Measurements from ENCODE around the gene MFSD6. TPM values are rescaled to one million over a fixed set of nuclear protein-coding genes. Genes with fewer than 3 reads are reported as not detected.

Gene MFSD6
- total RNA-seq, 1 experiment from 2014 or later, result 0.53 TPM

GRCh38 chr2:190446750-190447516 lies 38.8 kb downstream of the MFSD6 start:
- H3K27me3 ChIP-seq, result no peaks in the 10 kb centered on the region
- no peaks in the 10 kb centered on the region for H3K9me3 ChIP-seq
- DNase-seq, result no peak
- no peaks in the 10 kb centered on the region for H3K36me3 ChIP-seq
- H3K4me3 ChIP-seq, result no peak overlapping the region

- H3K36me3 ChIP-seq, result no peaks in the 10 kb centered on the region
- no peak for DNase-seq
- H3K4me3 ChIP-seq, result no peak overlapping the region
- no peaks in the 10 kb centered on the region for H3K9me3 ChIP-seq
- no peaks in the 10 kb centered on the region for H3K27me3 ChIP-seq
Observed at GRCh38 chr2:190447766-190448165, 39.6 kb downstream of the MFSD6 start.

DNA sequence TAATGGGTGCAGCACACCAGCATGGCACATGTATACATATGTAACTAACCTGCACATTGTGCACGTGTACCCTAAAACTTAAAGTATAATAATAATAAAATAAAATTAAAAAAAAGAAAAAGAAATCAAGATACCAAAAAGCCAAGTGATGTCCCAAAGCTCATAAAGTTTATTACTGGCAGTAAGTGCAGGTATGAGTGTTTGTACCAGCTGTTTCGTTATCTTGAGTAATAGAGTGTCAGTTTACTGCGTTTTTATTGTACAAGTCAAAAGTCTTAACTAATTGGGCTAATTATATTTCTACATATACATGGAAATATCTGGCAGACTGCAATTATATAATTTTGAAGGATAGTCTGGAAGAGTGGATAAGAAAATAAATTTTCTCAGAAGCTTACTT lies 41.8 kb downstream of the MFSD6 start:
- Histone ChIP-seq H3K27me3 (no peaks in the 10 kb centered on the region), H3K9me3 (no peaks in the 10 kb centered on the region), H3K4me3 (no peak overlapping the region), H3K36me3 (no peaks in the 10 kb centered on the region)
- no peak for DNase-seq

- DNase-seq, result no peak
- Histone ChIP-seq H3K4me3 (no peak overlapping the region), H3K36me3 (no peaks in the 10 kb centered on the region), H3K27me3 (no peaks in the 10 kb centered on the region), H3K9me3 (no peaks in the 10 kb centered on the region)
Observed at GRCh38 chr2:190450363-190450762, 42.2 kb downstream of the MFSD6 start.

GRCh38 chr2:190451561-190452176 lies 43.5 kb downstream of the MFSD6 start:
- Histone ChIP-seq H3K4me3 (no peak overlapping the region), H3K9me3 (no peaks in the 10 kb centered on the region), H3K36me3 (no peaks in the 10 kb centered on the region), H3K27me3 (no peaks in the 10 kb centered on the region)
- DNase-seq, result no peak

DNA sequence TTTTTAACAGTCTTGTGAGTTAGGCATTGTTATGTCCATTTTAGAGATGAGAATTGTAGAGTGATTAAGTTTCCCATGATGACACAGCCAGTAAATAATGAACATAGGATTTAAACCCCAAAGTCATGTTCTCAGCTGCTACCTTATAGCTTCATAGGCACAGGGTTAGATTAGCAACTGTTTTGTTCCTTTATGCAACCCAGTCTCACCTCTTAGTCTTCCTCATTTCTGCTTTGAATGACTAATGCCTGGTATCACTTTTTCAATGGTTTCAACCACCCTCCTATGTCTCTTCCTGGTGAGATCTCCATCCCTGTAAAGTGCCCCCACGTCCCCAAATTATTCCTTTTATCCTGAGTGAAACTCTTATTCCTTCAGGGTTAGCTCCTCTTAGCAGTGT lies 44.3 kb downstream of the MFSD6 start:
- Histone ChIP-seq H3K9me3 (no peaks in the 10 kb centered on the region), H3K4me3 (no peak overlapping the region), H3K36me3 (no peaks in the 10 kb centered on the region), H3K27me3 (no peaks in the 10 kb centered on the region)
- DNase-seq, result no peak

- Histone ChIP-seq H3K27me3 (no peaks in the 10 kb centered on the region), H3K4me3 (no peak overlapping the region), H3K36me3 (no peaks in the 10 kb centered on the region), H3K9me3 (no peaks in the 10 kb centered on the region)
- no peak for DNase-seq
Observed at GRCh38 chr2:190454795-190455194, 46.6 kb downstream of the MFSD6 start.

- H3K4me3 ChIP-seq, result no peak overlapping the region
- DNase-seq, result no peak
- no peaks in the 10 kb centered on the region for H3K36me3 ChIP-seq
- no peaks in the 10 kb centered on the region for H3K27me3 ChIP-seq
- H3K9me3 ChIP-seq, result no peaks in the 10 kb centered on the region
Observed at GRCh38 chr2:190455358-190456095, 47.4 kb downstream of the MFSD6 start.

GRCh38 chr2:190456833-190457232 lies 48.7 kb downstream of the MFSD6 start:
- H3K27me3 ChIP-seq, result no peaks in the 10 kb centered on the region
- H3K9me3 ChIP-seq, result no peaks in the 10 kb centered on the region
- DNase-seq, result no peak
- no peaks in the 10 kb centered on the region for H3K36me3 ChIP-seq
- H3K4me3 ChIP-seq, result no peak overlapping the region

- Histone ChIP-seq H3K36me3 (no peaks in the 10 kb centered on the region), H3K27me3 (no peaks in the 10 kb centered on the region), H3K9me3 (no peaks in the 10 kb centered on the region), H3K4me3 (no peak overlapping the region)
- DNase-seq, result no peak
Observed at GRCh38 chr2:190457256-190457655, 49.1 kb downstream of the MFSD6 start.

- Histone ChIP-seq H3K27me3 (no peaks in the 10 kb centered on the region), H3K4me3 (no peak overlapping the region), H3K36me3 (no peaks in the 10 kb centered on the region), H3K9me3 (no peaks in the 10 kb centered on the region)
- no peak for DNase-seq
Observed at GRCh38 chr2:190458352-190459107, 50.4 kb downstream of the MFSD6 start.

GRCh38 chr2:190459881-190460280 lies 51.7 kb downstream of the MFSD6 start:
- no peak for DNase-seq
- H3K4me3 ChIP-seq, result no peak overlapping the region
- H3K36me3 ChIP-seq, result no peaks in the 10 kb centered on the region
- H3K9me3 ChIP-seq, result no peaks in the 10 kb centered on the region
- no peaks in the 10 kb centered on the region for H3K27me3 ChIP-seq

GRCh38 chr2:190460487-190460886 lies 52.3 kb downstream of the MFSD6 start:
- DNase-seq, result no peak
- no peak overlapping the region for H3K4me3 ChIP-seq
- no peaks in the 10 kb centered on the region for H3K36me3 ChIP-seq
- H3K9me3 ChIP-seq, result no peaks in the 10 kb centered on the region
- H3K27me3 ChIP-seq, result no peaks in the 10 kb centered on the region

DNA sequence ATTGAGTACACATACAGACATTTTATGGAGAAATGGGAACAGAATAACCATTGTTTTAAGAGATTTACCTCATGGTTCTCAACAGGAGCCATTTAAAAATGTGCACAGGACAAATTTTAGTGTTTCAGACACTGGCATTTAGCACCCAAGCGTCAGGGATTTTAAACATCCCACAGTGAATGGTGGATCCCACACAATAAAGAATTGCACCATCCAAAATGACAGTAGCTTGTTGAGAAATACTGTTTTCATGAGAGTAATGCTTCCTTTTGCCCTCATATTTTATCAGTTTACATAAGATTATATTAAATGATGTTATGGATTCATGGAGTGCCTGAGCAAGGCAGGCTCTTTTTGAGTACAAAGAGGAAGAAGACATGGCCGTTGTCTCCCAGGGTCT lies 54.0 kb downstream of the MFSD6 start:
- Histone ChIP-seq H3K4me3 (no peak overlapping the region), H3K36me3 (no peaks in the 10 kb centered on the region), H3K9me3 (no peaks in the 10 kb centered on the region), H3K27me3 (no peaks in the 10 kb centered on the region)
- no peak for DNase-seq

- Histone ChIP-seq H3K36me3 (no peaks in the 10 kb centered on the region), H3K9me3 (no peaks in the 10 kb centered on the region), H3K4me3 (no peak overlapping the region), H3K27me3 (no peaks in the 10 kb centered on the region)
- no peak for DNase-seq
Observed at GRCh38 chr2:190462611-190463010, 54.5 kb downstream of the MFSD6 start.

- no peaks in the 10 kb centered on the region for H3K27me3 ChIP-seq
Observed at GRCh38 chr2:190465060-190465459, 56.9 kb downstream of the MFSD6 start.

More at GRCh38 chr2:190465060-190465459, 56.9 kb downstream of the MFSD6 start:
- no peak for DNase-seq
- no peaks in the 10 kb centered on the region for H3K36me3 ChIP-seq
- no peaks in the 10 kb centered on the region for H3K9me3 ChIP-seq
- H3K4me3 ChIP-seq, result no peak overlapping the region

Measured in MG63 (cell line).